Choroid plexus epithelial cell (primary cell): ENCODE results near the gene HPS4.

ENCODE experiments used
- DNase-seq: peaks from one replicate; pipeline ENCODE4 v3.0.0-alpha.2; 2010; ENCODE audit warnings: low read depth
- H3K4me3 ChIP-seq: 2 replicates; pipeline ENCODE4 v1.5.1; 2011; ENCODE audit warnings: low read depth, mild to moderate bottlenecking, control low read depth, low read length, moderate library complexity
- CTCF ChIP-seq: conservative IDR thresholded peaks from 2 replicates; pipeline ENCODE4 v1.5.1; 2011; ENCODE audit warnings: low read depth, mild to moderate bottlenecking, control low read depth, inconsistent platforms, low read length, moderate library complexity

Gene HPS4

GRCh38 chr22:26522592-26522991 is 39.0 kb upstream of the HPS4 start:
- H3K4me3 ChIP-seq = no peak overlapping the region
- no peak for TF ChIP-seq CTCF
- no peak for DNase-seq

GRCh38 chr22:26522012-26522411 is 38.4 kb upstream of the HPS4 start:
- DNase-seq = no peak
- no peak overlapping the region for H3K4me3 ChIP-seq
- no peak for TF ChIP-seq CTCF

- DNase-seq = no peak
- no peak overlapping the region for H3K4me3 ChIP-seq
- no peak for TF ChIP-seq CTCF
Measured at GRCh38 chr22:26517429-26517828, 33.8 kb upstream of the HPS4 start.

- H3K4me3 ChIP-seq = no peak overlapping the region
- DNase-seq = no peak
- TF ChIP-seq CTCF = no peak
Measured at GRCh38 chr22:26516503-26516902, 32.9 kb upstream of the HPS4 start.

- DNase-seq = no peak
- TF ChIP-seq CTCF = no peak
Measured at GRCh38 chr22:26515931-26516330, 32.3 kb upstream of the HPS4 start.

GRCh38 chr22:26514419-26515161 is 31.0 kb upstream of the HPS4 start:
- DNase-seq = no peak
- TF ChIP-seq CTCF = no peak
- no peak overlapping the region for H3K4me3 ChIP-seq

More at GRCh38 chr22:26515931-26516330, 32.3 kb upstream of the HPS4 start:
- no peak overlapping the region for H3K4me3 ChIP-seq

GRCh38 chr22:26513838-26514237 is 30.3 kb upstream of the HPS4 start:
- no peak for TF ChIP-seq CTCF
- no peak overlapping the region for H3K4me3 ChIP-seq
- DNase-seq = no peak
